ENCODE results near the gene NMT1. TPM values are rescaled to one million over a fixed set of nuclear protein-coding genes. Genes with fewer than 3 reads are reported as not detected.
A peak's percentile ranks its signal among the peaks of the same experiment; 100 is the strongest.

Gene NMT1
- total and polyA plus RNA-seq, 4 donors: 33.8 to 124 (median 103) TPM

DNA sequence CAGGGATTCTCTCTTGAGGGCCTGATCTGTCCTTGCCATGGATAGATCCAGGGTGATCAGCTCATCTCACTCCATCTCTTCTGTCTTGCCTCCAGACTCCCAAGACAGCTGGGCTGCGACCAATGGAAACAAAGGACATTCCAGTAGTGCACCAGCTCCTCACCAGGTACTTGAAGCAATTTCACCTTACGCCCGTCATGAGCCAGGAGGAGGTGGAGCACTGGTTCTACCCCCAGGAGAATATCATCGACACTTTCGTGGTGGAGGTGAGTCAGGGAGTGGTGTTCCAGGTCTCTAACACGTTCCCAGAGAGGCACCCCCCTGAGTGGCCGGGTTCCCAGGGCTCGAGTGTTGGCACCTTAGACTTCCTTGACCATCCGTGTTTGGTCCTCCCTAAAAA lies 41.7 kb downstream of the NMT1 start:
- no peak for ATAC-seq (ENCODE audit: low FRiP score)
- no peak overlapping the region for H3K4me3 ChIP-seq (ENCODE audit: low read length in 2 of 2)
- H3K4me1 ChIP-seq (ENCODE audit: control insufficient read depth in 1 of 2, insufficient read depth in 2 of 2, low read length in 2 of 2): no peaks in the 10 kb centered on the region
- H3K27ac ChIP-seq (ENCODE audit: low read depth in 1 of 2, low read length in 2 of 2): peak overlapping the region in 1 of 2 donors; percentile 71
- intact Hi-C loops (cut with DNase I): loop anchor here in 1 of 2 donors (5.0 kb wide), 1 partner anchor 181 kb away; no protein-coding TSS in a partner anchor
- no peaks in the 10 kb centered on the region for H3K9me3 ChIP-seq (ENCODE audit: control insufficient read depth, low read length)
- WGBS, 2 donors: 59 to 66% methylated on average over 9 of the region's 9 CpGs
- peaks cover 7 to 15% of the 10 kb centered on the region in 2 donors for H3K36me3 ChIP-seq (ENCODE audit: control insufficient read depth in 1 of 2, insufficient read depth in 2 of 2, low read length in 1 of 2)
- H3K27me3 ChIP-seq (ENCODE audit: control insufficient read depth in 1 of 2, insufficient read depth in 2 of 2, low read length in 1 of 2): no peaks in the 10 kb centered on the region
- DNase-seq: no peak

DNA sequence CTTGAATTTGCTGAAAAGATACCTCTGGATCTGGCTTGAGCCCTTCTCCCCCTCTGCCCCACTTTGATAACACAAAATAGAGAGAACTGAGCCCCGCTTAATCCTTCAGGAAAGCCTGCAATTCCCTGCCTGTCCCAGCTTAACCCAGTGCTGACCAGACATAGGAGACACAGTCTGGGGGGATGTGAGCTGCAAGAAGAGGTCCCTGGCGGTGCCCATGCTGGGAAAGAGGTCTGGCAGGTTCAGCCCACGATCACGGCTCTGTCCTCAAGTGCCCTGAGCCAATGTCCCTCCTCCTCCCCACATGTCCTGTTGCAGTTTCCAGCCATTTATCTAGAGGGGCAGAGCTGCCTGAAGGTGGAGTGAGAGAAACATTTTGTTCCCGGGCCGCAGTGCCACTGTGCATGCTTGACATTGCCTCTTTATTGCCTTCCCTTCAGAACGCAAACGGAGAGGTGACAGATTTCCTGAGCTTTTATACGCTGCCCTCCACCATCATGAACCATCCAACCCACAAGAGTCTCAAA lies 42.2 kb downstream of the NMT1 start:
- no peak overlapping the region for H3K4me3 ChIP-seq (ENCODE audit: low read length in 2 of 2)
- ATAC-seq (ENCODE audit: low FRiP score): no peak
- intact Hi-C loops (cut with DNase I): loop anchor here in 1 of 2 donors (5.0 kb wide), 1 partner anchor 181 kb away; no protein-coding TSS in a partner anchor
- no peaks in the 10 kb centered on the region for H3K27me3 ChIP-seq (ENCODE audit: control insufficient read depth in 1 of 2, insufficient read depth in 2 of 2, low read length in 1 of 2)
- peaks cover 7 to 15% of the 10 kb centered on the region in 2 donors for H3K36me3 ChIP-seq (ENCODE audit: control insufficient read depth in 1 of 2, insufficient read depth in 2 of 2, low read length in 1 of 2)
- H3K9me3 ChIP-seq (ENCODE audit: control insufficient read depth, low read length): no peaks in the 10 kb centered on the region
- 57 to 71% methylated on average over 9 of the region's 9 CpGs for WGBS, 2 donors
- no peak overlapping the region for H3K27ac ChIP-seq (ENCODE audit: low read depth in 1 of 2, low read length in 2 of 2)
- H3K4me1 ChIP-seq (ENCODE audit: control insufficient read depth in 1 of 2, insufficient read depth in 2 of 2, low read length in 2 of 2): no peaks in the 10 kb centered on the region
- no peak for DNase-seq

DNA sequence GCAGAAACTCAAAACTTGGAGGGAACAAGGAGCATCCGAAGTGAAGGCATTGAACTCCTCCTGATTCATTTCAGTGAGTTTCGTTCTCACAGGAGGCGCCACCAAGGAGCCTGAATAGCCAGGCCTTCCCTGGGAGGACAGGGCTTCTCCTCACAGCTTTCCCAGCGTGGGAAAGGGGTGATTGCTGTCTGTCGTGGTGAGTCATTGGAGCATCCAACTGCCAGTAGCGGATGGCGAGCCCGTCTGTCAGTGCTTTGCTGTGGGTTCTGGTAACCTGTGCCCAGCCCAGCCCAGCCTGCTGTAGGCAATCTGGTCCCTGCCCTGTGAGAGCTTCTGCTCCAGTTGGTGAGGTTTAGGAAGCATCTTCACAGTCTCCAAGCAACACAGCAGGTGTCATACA lies 42.9 kb downstream of the NMT1 start:
- H3K4me1 ChIP-seq (ENCODE audit: control insufficient read depth in 1 of 2, insufficient read depth in 2 of 2, low read length in 2 of 2): no peaks in the 10 kb centered on the region

DNA sequence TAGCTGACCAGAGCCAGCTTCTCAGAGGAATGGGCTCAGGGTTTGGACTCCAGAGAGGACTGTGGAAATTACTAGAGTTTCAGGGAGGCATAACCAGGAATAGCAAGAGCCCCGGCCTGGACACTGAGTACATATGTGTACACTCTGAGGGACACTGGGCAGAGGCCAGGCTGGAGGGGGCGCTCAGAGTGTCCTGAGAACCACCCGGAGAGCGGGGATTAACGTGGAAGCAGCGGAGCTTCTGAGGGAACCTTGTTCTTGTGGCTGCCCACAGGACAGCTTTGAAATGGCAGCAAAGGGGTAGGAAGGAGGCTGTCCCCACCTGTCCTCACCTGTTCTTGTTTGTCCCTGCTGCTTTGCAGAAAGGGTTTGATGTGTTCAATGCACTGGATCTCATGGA lies 43.4 kb downstream of the NMT1 start:
- Histone ChIP-seq H3K4me1 (ENCODE audit: control insufficient read depth in 1 of 2, insufficient read depth in 2 of 2, low read length in 2 of 2) (no peaks in the 10 kb centered on the region), H3K27ac (ENCODE audit: low read depth in 1 of 2, low read length in 2 of 2) (no peak overlapping the region), H3K4me3 (ENCODE audit: low read length in 2 of 2) (no peak overlapping the region), H3K36me3 (ENCODE audit: control insufficient read depth in 1 of 2, insufficient read depth in 2 of 2, low read length in 1 of 2) (peaks cover 7 to 15% of the 10 kb centered on the region in 2 donors), H3K27me3 (ENCODE audit: control insufficient read depth in 1 of 2, insufficient read depth in 2 of 2, low read length in 1 of 2) (no peaks in the 10 kb centered on the region), H3K9me3 (ENCODE audit: control insufficient read depth, low read length) (no peaks in the 10 kb centered on the region)
- intact Hi-C loops (cut with DNase I): loop anchor here in 1 of 2 donors (5.0 kb wide), 1 partner anchor 182 kb away; no protein-coding TSS in a partner anchor
- DNase-seq: no peak
- WGBS, 2 donors: 83 to 85% methylated on average over 6 of the region's 6 CpGs
- ATAC-seq (ENCODE audit: low FRiP score): no peak

More for the DNA sequence above, 42.9 kb downstream of the NMT1 start:
- 81 to 82% methylated on average over 8 of the region's 8 CpGs for WGBS, 2 donors
- no peaks in the 10 kb centered on the region for H3K27me3 ChIP-seq (ENCODE audit: control insufficient read depth in 1 of 2, insufficient read depth in 2 of 2, low read length in 1 of 2)
- H3K27ac ChIP-seq (ENCODE audit: low read depth in 1 of 2, low read length in 2 of 2): no peak overlapping the region
- H3K4me3 ChIP-seq (ENCODE audit: low read length in 2 of 2): no peak overlapping the region
- DNase-seq (no peak), ATAC-seq (ENCODE audit: low FRiP score) (no peak)
- no peaks in the 10 kb centered on the region for H3K9me3 ChIP-seq (ENCODE audit: control insufficient read depth, low read length)
- intact Hi-C loops (cut with DNase I): loop anchor here in 1 of 2 donors (5.0 kb wide), 1 partner anchor 182 kb away; no protein-coding TSS in a partner anchor
- peaks cover 7 to 15% of the 10 kb centered on the region in 2 donors for H3K36me3 ChIP-seq (ENCODE audit: control insufficient read depth in 1 of 2, insufficient read depth in 2 of 2, low read length in 1 of 2)

DNA sequence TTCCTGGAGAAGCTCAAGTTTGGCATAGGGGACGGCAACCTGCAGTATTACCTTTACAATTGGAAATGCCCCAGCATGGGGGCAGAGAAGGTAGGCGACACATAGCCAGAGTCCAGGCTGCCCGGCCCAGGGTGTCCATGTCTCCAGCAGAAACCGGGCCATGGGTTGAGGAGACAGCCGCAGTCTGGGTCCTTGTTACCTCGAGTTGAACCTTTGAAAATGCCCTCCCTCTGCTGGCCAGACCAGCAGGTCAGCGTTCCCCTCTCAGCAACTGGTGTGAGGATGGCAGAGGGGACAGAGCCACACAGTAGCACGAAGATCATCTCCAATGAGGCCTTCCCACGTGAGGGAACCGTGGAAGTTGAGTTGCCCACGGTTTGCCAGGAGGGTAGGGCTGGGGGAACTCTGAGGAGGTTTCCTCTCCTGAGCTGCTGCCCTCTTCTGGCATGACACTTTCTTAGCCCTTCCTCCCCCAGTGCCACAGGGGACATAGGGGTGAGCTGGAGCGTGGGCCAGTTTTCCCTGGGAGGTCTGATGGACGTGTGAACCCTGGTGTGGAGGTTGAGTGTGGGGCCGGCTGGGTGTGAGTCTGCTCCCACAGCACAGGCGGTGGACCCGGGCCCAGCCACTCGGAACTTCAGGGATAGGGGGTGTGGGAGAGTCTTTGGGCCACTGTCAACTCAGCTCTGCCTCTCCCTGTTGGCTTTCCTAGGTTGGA lies 43.9 kb downstream of the NMT1 start:
- H3K4me3 ChIP-seq (ENCODE audit: low read length in 2 of 2): no peak overlapping the region
- no peak overlapping the region for H3K27ac ChIP-seq (ENCODE audit: low read depth in 1 of 2, low read length in 2 of 2)
- intact Hi-C loops (cut with DNase I): loop anchor here in 1 of 2 donors (5.0 kb wide), 1 partner anchor 183 kb away; no protein-coding TSS in a partner anchor
- WGBS, 2 donors: 64 to 70% methylated on average over 17 of the region's 17 CpGs
- no peak for DNase-seq
- no peaks in the 10 kb centered on the region for H3K9me3 ChIP-seq (ENCODE audit: control insufficient read depth, low read length)
- H3K36me3 ChIP-seq (ENCODE audit: control insufficient read depth in 1 of 2, insufficient read depth in 2 of 2, low read length in 1 of 2): peaks cover 7 to 15% of the 10 kb centered on the region in 2 donors
- no peak for ATAC-seq (ENCODE audit: low FRiP score)
- no peaks in the 10 kb centered on the region for H3K4me1 ChIP-seq (ENCODE audit: control insufficient read depth in 1 of 2, insufficient read depth in 2 of 2, low read length in 2 of 2)
- H3K27me3 ChIP-seq (ENCODE audit: control insufficient read depth in 1 of 2, insufficient read depth in 2 of 2, low read length in 1 of 2): no peaks in the 10 kb centered on the region

DNA sequence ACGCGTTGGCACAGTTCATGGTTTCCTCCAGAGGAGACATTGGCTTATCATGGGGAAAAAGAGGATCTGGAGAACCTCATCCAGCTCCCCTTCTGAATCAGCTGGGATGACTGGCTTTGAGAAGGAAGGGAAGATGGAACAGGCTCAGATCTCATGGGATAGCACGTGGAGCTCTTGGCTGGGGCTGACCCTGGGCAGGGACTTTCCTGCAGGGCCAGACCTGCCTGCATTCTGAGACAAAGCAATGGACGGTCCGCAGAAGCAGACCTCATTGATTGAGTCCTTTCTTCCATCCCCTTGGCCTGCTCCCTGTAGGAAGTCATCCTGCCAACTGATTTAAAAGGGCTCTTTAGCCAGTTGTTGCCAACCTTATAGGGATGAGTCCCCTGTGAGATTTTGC lies 45.0 kb downstream of the NMT1 start:
- H3K36me3 ChIP-seq (ENCODE audit: control insufficient read depth in 1 of 2, insufficient read depth in 2 of 2, low read length in 1 of 2): peaks cover 7 to 15% of the 10 kb centered on the region in 2 donors
- no peak overlapping the region for H3K27ac ChIP-seq (ENCODE audit: low read depth in 1 of 2, low read length in 2 of 2)
- no peaks in the 10 kb centered on the region for H3K4me1 ChIP-seq (ENCODE audit: control insufficient read depth in 1 of 2, insufficient read depth in 2 of 2, low read length in 2 of 2)
- no peaks in the 10 kb centered on the region for H3K27me3 ChIP-seq (ENCODE audit: control insufficient read depth in 1 of 2, insufficient read depth in 2 of 2, low read length in 1 of 2)
- 61 to 66% methylated on average over 5 of the region's 5 CpGs for WGBS, 2 donors
- intact Hi-C loops (cut with DNase I): no loop called here
- H3K9me3 ChIP-seq (ENCODE audit: control insufficient read depth, low read length): no peaks in the 10 kb centered on the region
- ATAC-seq (ENCODE audit: low FRiP score): no peak
- DNase-seq: no peak
- no peak overlapping the region for H3K4me3 ChIP-seq (ENCODE audit: low read length in 2 of 2)

DNA sequence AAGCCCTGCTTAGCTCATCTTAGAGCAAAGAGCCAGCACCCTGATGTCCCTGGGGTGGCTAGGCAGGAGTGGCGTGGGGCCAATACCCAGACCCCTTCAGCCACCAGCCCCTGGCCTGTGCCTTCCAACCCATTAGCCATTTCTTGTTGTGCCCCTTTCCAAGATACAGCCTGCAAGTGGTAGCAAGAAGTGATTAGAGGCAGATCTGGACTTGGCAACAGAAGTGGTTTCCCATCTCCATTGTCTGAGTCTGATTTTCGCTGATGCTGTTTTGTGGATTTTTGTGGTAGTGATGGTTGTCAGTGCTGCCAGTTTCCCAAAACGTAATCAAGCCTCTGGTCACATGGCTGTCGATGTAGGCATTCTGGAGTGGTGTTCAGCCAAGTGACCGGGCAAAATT lies 45.5 kb downstream of the NMT1 start:
- intact Hi-C loops (cut with DNase I): no loop called here
- H3K36me3 ChIP-seq (ENCODE audit: control insufficient read depth in 1 of 2, insufficient read depth in 2 of 2, low read length in 1 of 2): peaks cover 7 to 15% of the 10 kb centered on the region in 2 donors
- 29 to 31% methylated on average over 5 of the region's 5 CpGs for WGBS, 2 donors
- H3K4me1 ChIP-seq (ENCODE audit: control insufficient read depth in 1 of 2, insufficient read depth in 2 of 2, low read length in 2 of 2): peaks cover 0 to 2% of the 10 kb centered on the region in 2 donors
- no peak for ATAC-seq (ENCODE audit: low FRiP score)
- H3K9me3 ChIP-seq (ENCODE audit: control insufficient read depth, low read length): no peaks in the 10 kb centered on the region
- DNase-seq: no peak
- H3K27me3 ChIP-seq (ENCODE audit: control insufficient read depth in 1 of 2, insufficient read depth in 2 of 2, low read length in 1 of 2): no peaks in the 10 kb centered on the region
- H3K27ac ChIP-seq (ENCODE audit: low read depth in 1 of 2, low read length in 2 of 2): peak overlapping the region in 1 of 2 donors; percentile 70
- H3K4me3 ChIP-seq (ENCODE audit: low read length in 2 of 2): no peak overlapping the region

DNA sequence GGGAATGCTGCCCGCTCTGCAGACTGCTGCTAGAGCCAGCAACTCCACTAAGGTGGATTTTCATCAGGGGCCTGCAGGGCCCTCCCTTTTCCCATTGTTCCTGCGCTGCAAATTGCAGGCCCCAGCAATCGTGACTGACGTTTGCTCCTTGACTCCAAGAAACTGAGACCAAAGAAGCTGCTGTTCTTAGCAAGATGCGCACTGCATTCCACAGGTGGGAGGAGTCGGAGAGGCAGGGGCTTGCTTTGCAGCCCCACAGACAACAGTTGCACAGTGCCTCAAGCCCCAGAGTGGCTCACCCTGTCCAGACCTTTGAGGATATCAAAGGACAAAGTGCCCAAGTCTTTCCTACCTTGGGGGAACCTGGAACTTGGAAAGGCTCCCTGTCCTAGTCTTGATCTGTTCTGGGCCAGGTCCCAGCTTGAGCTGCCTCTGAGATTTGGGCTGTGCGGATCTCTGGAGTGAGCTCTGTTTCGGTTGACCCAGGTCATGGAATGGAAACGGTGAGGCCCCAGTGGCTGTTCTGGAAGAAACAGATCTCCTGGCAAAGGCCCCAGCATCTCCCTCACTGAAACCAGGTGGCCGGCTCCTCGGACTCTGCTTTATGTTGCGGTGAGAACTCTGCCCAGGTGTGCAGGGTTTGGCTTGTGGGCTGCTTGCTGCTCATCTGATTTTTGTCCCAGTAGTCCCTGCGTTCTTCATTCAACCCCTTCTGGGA lies 46.3 kb downstream of the NMT1 start:
- ATAC-seq (ENCODE audit: low FRiP score): no peak
- intact Hi-C loops (cut with DNase I): no loop called here
- peak overlapping the region in 1 of 2 donors; percentile 16 for H3K27ac ChIP-seq (ENCODE audit: low read depth in 1 of 2, low read length in 2 of 2)
- H3K36me3 ChIP-seq (ENCODE audit: control insufficient read depth in 1 of 2, insufficient read depth in 2 of 2, low read length in 1 of 2): peaks cover 7 to 19% of the 10 kb centered on the region in 2 donors
- H3K4me1 ChIP-seq (ENCODE audit: control insufficient read depth in 1 of 2, insufficient read depth in 2 of 2, low read length in 2 of 2): peaks cover 0 to 3% of the 10 kb centered on the region in 2 donors
- no peaks in the 10 kb centered on the region for H3K9me3 ChIP-seq (ENCODE audit: control insufficient read depth, low read length)
- H3K27me3 ChIP-seq (ENCODE audit: control insufficient read depth in 1 of 2, insufficient read depth in 2 of 2, low read length in 1 of 2): no peaks in the 10 kb centered on the region
- H3K4me3 ChIP-seq (ENCODE audit: low read length in 2 of 2): no peak overlapping the region
- DNase-seq: no peak
- WGBS, 2 donors: 58 to 62% methylated on average over 13 of the region's 13 CpGs

All from aorta (tissue), 5 donors.